NCI-H1417 (cell line): ENCODE data around the gene FBXO39.
"Not testable (repeated sequence)": the region's sequence is repeated elsewhere in the genome, so short reads cannot be mapped to it uniquely, and the experiment has no call there.

Experiments
- DNase-seq, 3 experiments: peaks; one replicate each; lab custom pipeline; 2025; lab: John Stamatoyannopoulos, UW

FBXO39 gene

GRCh38 chr17:6775871-6776405 lies at the start of gene FBXO39:
TSS of gene FBXO39 (plus strand) at chr17:6776215. CDS start at chr17:6779869, 3,654 bp downstream.
- peak in 1 of 3 experiments; percentile 9 for DNase-seq

- no peak for DNase-seq
Measured at GRCh38 chr17:6729531-6729930, 46.5 kb upstream of the FBXO39 start.

GRCh38 chr17:6746665-6747064 lies 29.4 kb upstream of the FBXO39 start:
- not testable (repeated sequence) for DNase-seq

GRCh38 chr17:6748617-6749016 lies 27.4 kb upstream of the FBXO39 start:
- DNase-seq, result no peak

- peak in 1 of 3 experiments; percentile 6 for DNase-seq
Measured at GRCh38 chr17:6749519-6749918, 26.5 kb upstream of the FBXO39 start.

GRCh38 chr17:6752068-6752909 lies 23.7 kb upstream of the FBXO39 start:
- DNase-seq, result no peak

- no peak for DNase-seq
Measured at GRCh38 chr17:6753006-6753445, 23.0 kb upstream of the FBXO39 start.

GRCh38 chr17:6753546-6753945 lies 22.5 kb upstream of the FBXO39 start:
- DNase-seq, result no peak

- no peak for DNase-seq
Measured at GRCh38 chr17:6755281-6755680, 20.7 kb upstream of the FBXO39 start.

- no peak for DNase-seq
Measured at GRCh38 chr17:6755731-6756184, 20.3 kb upstream of the FBXO39 start, which contains the start of gene XAF1. TSS of gene XAF1 (plus strand) at chr17:6756046. CDS start at chr17:6756079, 33 bp downstream.

GRCh38 chr17:6756425-6757031 lies 19.5 kb upstream of the FBXO39 start:
- DNase-seq, result no peak

- DNase-seq, result no peak
Measured at GRCh38 chr17:6757747-6758146, 18.3 kb upstream of the FBXO39 start.

- no peak for DNase-seq
Measured at GRCh38 chr17:6761779-6762178, 14.2 kb upstream of the FBXO39 start.

- DNase-seq, result no peak
Measured at GRCh38 chr17:6768447-6768846, 7.6 kb upstream of the FBXO39 start.

- DNase-seq, result no peak
Measured at GRCh38 chr17:6772016-6772415, 4.0 kb upstream of the FBXO39 start.

- not testable (repeated sequence) for DNase-seq
Measured at GRCh38 chr17:6774906-6775305, 1.1 kb upstream of the FBXO39 start.

- DNase-seq, result no peak
Measured at GRCh38 chr17:6779411-6779810, 3.4 kb downstream of the FBXO39 start.

- no peak for DNase-seq
Measured at GRCh38 chr17:6780001-6780400, 4.0 kb downstream of the FBXO39 start.

- DNase-seq, result no peak
Measured at GRCh38 chr17:6780886-6781285, 4.9 kb downstream of the FBXO39 start.

- DNase-seq, result no peak
Measured at GRCh38 chr17:6782244-6782643, 6.2 kb downstream of the FBXO39 start.

GRCh38 chr17:6786618-6787017 lies 10.6 kb downstream of the FBXO39 start:
- peak in 1 of 3 experiments; percentile 44 for DNase-seq

- peak in 2 of 3 experiments; percentile 35 to 61 for DNase-seq
Measured at GRCh38 chr17:6787081-6787693, 11.2 kb downstream of the FBXO39 start.
